ENCODE data around the gene PAQR4.

The PAQR4 gene

GRCh38 chr16:3007957-3008689 is 39.0 kb downstream of the PAQR4 start:
- no peak for DNase-seq

- DNase-seq = no peak
These were observed 39.5 kb downstream of the PAQR4 start for GRCh38 chr16:3008690-3009037.

GRCh38 chr16:3009568-3010390 is 40.6 kb downstream of the PAQR4 start:
- DNase-seq = no peak

- DNase-seq = no peak
These were observed 41.4 kb downstream of the PAQR4 start for GRCh38 chr16:3010510-3010909.

- peak; percentile 73 to 82 for DNase-seq
These were observed 43.1 kb downstream of the PAQR4 start for GRCh38 chr16:3012246-3012645.

GRCh38 chr16:3012828-3013420 is 43.8 kb downstream of the PAQR4 start, which contains the start of gene CLDN9:
CLDN9 (plus strand) TSS chr16:3012923; CDS start chr16:3013363, 440 bp downstream.
- DNase-seq = peak; percentile 53 to 85

- no peak for DNase-seq
These were observed 44.4 kb downstream of the PAQR4 start for GRCh38 chr16:3013491-3013951.

- DNase-seq = no peak
These were observed 45.0 kb downstream of the PAQR4 start for GRCh38 chr16:3013998-3014690.

GRCh38 chr16:3014971-3015370 is 45.8 kb downstream of the PAQR4 start:
- no peak for DNase-seq

GRCh38 chr16:3015865-3016521 is 46.8 kb downstream of the PAQR4 start:
- no peak for DNase-seq

GRCh38 chr16:3017344-3017743 is 48.2 kb downstream of the PAQR4 start:
- DNase-seq = no peak

- DNase-seq = no peak
These were observed 48.8 kb downstream of the PAQR4 start, which contains the start of gene CLDN6 for GRCh38 chr16:3017794-3018506. CLDN6 (minus strand) TSS chr16:3018183; CDS start chr16:3016021, 2,162 bp downstream.

GRCh38 chr16:3019594-3020246 is 50.6 kb downstream of the PAQR4 start:
- no peak for DNase-seq

GRCh38 chr16:3020247-3020603 is 51.1 kb downstream of the PAQR4 start, which contains the start of gene TNFRSF12A:
TNFRSF12A (plus strand) TSS chr16:3020368; CDS start chr16:3020398, 30 bp downstream.
- peak; percentile 68 to 76 for DNase-seq

- peak in 1 of 2 experiments; percentile 30 for DNase-seq
These were observed 51.7 kb downstream of the PAQR4 start for GRCh38 chr16:3020604-3021448.

- DNase-seq = peak in 1 of 2 experiments; percentile 27
These were observed 52.5 kb downstream of the PAQR4 start for GRCh38 chr16:3021449-3022207.

- DNase-seq = no peak
These were observed 53.1 kb downstream of the PAQR4 start for GRCh38 chr16:3022208-3022683.

GRCh38 chr16:3022684-3023414 is 53.7 kb downstream of the PAQR4 start:
- no peak for DNase-seq

Data from NCI-H2081 (cell line).